Measurements from ENCODE around the gene KRT33B.

GRCh38 chr17:41403404-41404023, 33.9 kb upstream of the KRT33B start:
- no peak for TF ChIP-seq GLIS3 (CRISPR knock-in tag; IDR thresholded peaks at IDR 0.05)
- TF ChIP-seq CSDC2 (CRISPR knock-in tag; IDR thresholded peaks at IDR 0.05), result no peak
- no peak for TF ChIP-seq TOX (CRISPR knock-in tag; IDR thresholded peaks at IDR 0.05; ENCODE audit: borderline replicate concordance)
- TF ChIP-seq PATZ1 (CRISPR knock-in tag; IDR thresholded peaks at IDR 0.05; ENCODE audit: borderline replicate concordance), result no peak
- TF ChIP-seq ZNF70 (CRISPR knock-in tag; IDR thresholded peaks at IDR 0.05), result no peak
- no peak for TF ChIP-seq OSR1 (CRISPR knock-in tag; IDR thresholded peaks at IDR 0.05)
- TF ChIP-seq CREB5 (CRISPR knock-in tag; IDR thresholded peaks at IDR 0.05; ENCODE audit: low read depth), result no peak
- no peak for TF ChIP-seq ZC3H10 (CRISPR knock-in tag; IDR thresholded peaks at IDR 0.05)

All from SK-N-SH treated with all-trans-retinoic acid at 6 μM for 48 hours (cell line).